Panc1 (cell line): ENCODE results near the gene SMAD5. TPM values are rescaled to one million over a fixed set of nuclear protein-coding genes. Genes with fewer than 3 reads are reported as not detected.

ENCODE experiments used
- ATAC-seq: fragments of 200-7000 bp; cut with Tn5 transposase; 2 replicates; pipeline ENCODE4 v1.9.1; 2020; ENCODE audit warnings: mild to moderate bottlenecking, moderate library complexity
- BruUV-seq: library from RNA; stranded (reverse); fragments of 400-500 nt; replicated peaks from 2 replicates; lab custom pipeline; 2021; lab: Mats Ljungman, UMichigan
- CTCF ChIA-PET: fragments of 300-600 bp; sonication (Branson Sonifier 250); formaldehyde crosslinking; loops from one replicate; lab custom pipeline; 2022; ENCODE audit warnings: antibody characterized with exemption; lab: Charles Lee
- POLR2A ChIA-PET: fragments of 300-600 bp; sonication (Branson Sonifier 250); formaldehyde crosslinking; loops from one replicate; lab custom pipeline; 2022; ENCODE audit warnings: antibody characterized with exemption; lab: Charles Lee
- DNase-seq: peaks from one replicate; pipeline ENCODE4 v3.0.0-alpha.2; 2010; ENCODE audit warnings: low read depth, low spot score
- H3K27ac ChIP-seq: 2 replicates; pipeline ENCODE4 v1.5.1; 2011; ENCODE audit warnings: mild to moderate bottlenecking, low read length, inconsistent platforms
- H3K27me3 ChIP-seq: fragments of 200-500 bp; sonication (Bioruptor generic); 2 replicates; pipeline ENCODE4 v1.6.0; 2014; ENCODE audit warnings: low read length, inconsistent platforms; ENCODE audit not compliant: control insufficient read depth, insufficient read depth
- H3K36me3 ChIP-seq: fragments of 200-500 bp; sonication (Bioruptor generic); 2 replicates; pipeline ENCODE4 v1.5.1; 2014; ENCODE audit warnings: inconsistent platforms, mild to moderate bottlenecking, low read length, moderate library complexity; ENCODE audit not compliant: control insufficient read depth, insufficient read depth
- H3K4me1 ChIP-seq: 2 replicates; pipeline ENCODE4 v1.5.1; 2011; ENCODE audit warnings: inconsistent platforms, mild to moderate bottlenecking, low read length, moderate library complexity; ENCODE audit not compliant: control insufficient read depth, insufficient read depth
- H3K4me3 ChIP-seq, 2 experiments: 2 replicates each; pipeline ENCODE4 v1.5.1; 2011 to 2012; ENCODE audit warnings: low read depth in 2 of 2, low read length in 2 of 2, mild to moderate bottlenecking in 2 of 2, inconsistent platforms in 1 of 2, moderate library complexity in 1 of 2
- H3K9me3 ChIP-seq: fragments of 200-500 bp; sonication (Bioruptor generic); 2 replicates; pipeline ENCODE4 v1.5.1; 2014; ENCODE audit warnings: low read depth, mild to moderate bottlenecking, inconsistent platforms, low read length, moderate library complexity; ENCODE audit not compliant: control insufficient read depth, insufficient read depth
- POLR2AphosphoS5 ChIP-seq: IDR thresholded peaks from 2 replicates; pipeline ENCODE4 v1.6.1; 2012; ENCODE audit warnings: mild to moderate bottlenecking, low read depth, low read length, moderate library complexity
- SIN3A ChIP-seq: IDR thresholded peaks from 2 replicates; pipeline ENCODE4 v1.6.1; 2012; ENCODE audit warnings: low read depth, mild to moderate bottlenecking, low read length, moderate library complexity, borderline replicate concordance; ENCODE audit not compliant: insufficient read depth
- TCF7L2 ChIP-seq: IDR thresholded peaks from 2 replicates; pipeline ENCODE4 v1.6.1; 2011; ENCODE audit warnings: mild to moderate bottlenecking, low read depth, low read length, inconsistent platforms
- in situ Hi-C: cut with HindIII; loops from 2 replicates; pipeline ENCODE4 v1.10.0; 2016; ENCODE audit warnings: low sequenced_read_pairs, low pct_unique_long_range_greater_than_20kb
- intact Hi-C: fragments of 100-400 bp; cut with micrococcal nuclease; formaldehyde crosslinking; loops from one replicate; pipeline ENCODE4 v1.10.0; 2022; ENCODE audit not compliant: unreplicated experiment
- total RNA-seq: library from RNA; stranded (reverse); gene quantifications from one replicate; pipeline ENCODE4 v1.2.1, GENCODE V29; 2021; ENCODE audit not compliant: unreplicated experiment
- TF ChIP-seq, protein P1 (sequence below): fragments of 450-650 bp; IDR thresholded peaks from 2 replicates; pipeline ENCODE4 v1.5.1; 2017; ENCODE audit warnings: mild to moderate bottlenecking
- TF ChIP-seq, protein P2 (sequence below), 2 experiments: IDR thresholded peaks; 2 replicates each; pipeline ENCODE4 v1.6.1; 2011 to 2012; ENCODE audit warnings: low read depth in 2 of 2, control low read depth in 1 of 2, low read length in 1 of 2, mild to moderate bottlenecking in 1 of 2, moderate library complexity in 1 of 2; ENCODE audit not compliant: insufficient read depth in 1 of 2

Gene SMAD5
- total RNA-seq, 1 experiment from 2014 or later = 61.5 TPM

DNA sequence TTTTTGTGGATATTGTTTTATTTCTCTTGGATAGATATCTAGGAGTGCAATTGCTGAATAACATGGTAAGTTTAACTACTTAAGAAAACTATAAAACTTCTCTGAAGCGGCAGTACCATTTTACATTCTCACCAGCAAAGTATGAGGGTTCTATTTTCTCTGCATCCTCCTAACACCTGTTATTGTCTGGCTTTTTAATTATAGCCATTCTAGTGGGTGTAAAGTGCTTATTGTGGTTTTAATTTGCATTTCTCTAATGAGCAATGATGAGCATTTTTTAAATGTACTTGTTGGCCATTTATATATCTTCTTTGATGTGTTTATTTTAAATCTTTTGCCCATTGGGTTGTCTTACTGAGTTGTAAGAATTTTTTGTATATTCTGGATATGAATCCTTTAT is 31.6 kb downstream of the SMAD5 start:
- no peak overlapping the region for H3K4me3 ChIP-seq
- H3K36me3 ChIP-seq = peaks cover 22% of the 10 kb centered on the region; the same call in 1 of the 2 replicates
- ATAC-seq (no peak), DNase-seq (no peak)
- H3K27ac ChIP-seq = no peak overlapping the region
- H3K27me3 ChIP-seq = no peaks in the 10 kb centered on the region
- CTCF ChIA-PET = no interaction called here
- no TSS peak for BruUV-seq
- intact Hi-C loops = no loop called here
- in situ Hi-C loops = no loop called here
- POLR2A ChIA-PET = no interaction called here
- H3K9me3 ChIP-seq = no peaks in the 10 kb centered on the region
- TF ChIP-seq POLR2AphosphoS5 (no peak), TCF7L2 (no peak), SIN3A (no peak)
- TF ChIP-seq, protein P1, sequence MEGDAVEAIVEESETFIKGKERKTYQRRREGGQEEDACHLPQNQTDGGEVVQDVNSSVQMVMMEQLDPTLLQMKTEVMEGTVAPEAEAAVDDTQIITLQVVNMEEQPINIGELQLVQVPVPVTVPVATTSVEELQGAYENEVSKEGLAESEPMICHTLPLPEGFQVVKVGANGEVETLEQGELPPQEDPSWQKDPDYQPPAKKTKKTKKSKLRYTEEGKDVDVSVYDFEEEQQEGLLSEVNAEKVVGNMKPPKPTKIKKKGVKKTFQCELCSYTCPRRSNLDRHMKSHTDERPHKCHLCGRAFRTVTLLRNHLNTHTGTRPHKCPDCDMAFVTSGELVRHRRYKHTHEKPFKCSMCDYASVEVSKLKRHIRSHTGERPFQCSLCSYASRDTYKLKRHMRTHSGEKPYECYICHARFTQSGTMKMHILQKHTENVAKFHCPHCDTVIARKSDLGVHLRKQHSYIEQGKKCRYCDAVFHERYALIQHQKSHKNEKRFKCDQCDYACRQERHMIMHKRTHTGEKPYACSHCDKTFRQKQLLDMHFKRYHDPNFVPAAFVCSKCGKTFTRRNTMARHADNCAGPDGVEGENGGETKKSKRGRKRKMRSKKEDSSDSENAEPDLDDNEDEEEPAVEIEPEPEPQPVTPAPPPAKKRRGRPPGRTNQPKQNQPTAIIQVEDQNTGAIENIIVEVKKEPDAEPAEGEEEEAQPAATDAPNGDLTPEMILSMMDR = no peak
- TF ChIP-seq, protein P2, sequence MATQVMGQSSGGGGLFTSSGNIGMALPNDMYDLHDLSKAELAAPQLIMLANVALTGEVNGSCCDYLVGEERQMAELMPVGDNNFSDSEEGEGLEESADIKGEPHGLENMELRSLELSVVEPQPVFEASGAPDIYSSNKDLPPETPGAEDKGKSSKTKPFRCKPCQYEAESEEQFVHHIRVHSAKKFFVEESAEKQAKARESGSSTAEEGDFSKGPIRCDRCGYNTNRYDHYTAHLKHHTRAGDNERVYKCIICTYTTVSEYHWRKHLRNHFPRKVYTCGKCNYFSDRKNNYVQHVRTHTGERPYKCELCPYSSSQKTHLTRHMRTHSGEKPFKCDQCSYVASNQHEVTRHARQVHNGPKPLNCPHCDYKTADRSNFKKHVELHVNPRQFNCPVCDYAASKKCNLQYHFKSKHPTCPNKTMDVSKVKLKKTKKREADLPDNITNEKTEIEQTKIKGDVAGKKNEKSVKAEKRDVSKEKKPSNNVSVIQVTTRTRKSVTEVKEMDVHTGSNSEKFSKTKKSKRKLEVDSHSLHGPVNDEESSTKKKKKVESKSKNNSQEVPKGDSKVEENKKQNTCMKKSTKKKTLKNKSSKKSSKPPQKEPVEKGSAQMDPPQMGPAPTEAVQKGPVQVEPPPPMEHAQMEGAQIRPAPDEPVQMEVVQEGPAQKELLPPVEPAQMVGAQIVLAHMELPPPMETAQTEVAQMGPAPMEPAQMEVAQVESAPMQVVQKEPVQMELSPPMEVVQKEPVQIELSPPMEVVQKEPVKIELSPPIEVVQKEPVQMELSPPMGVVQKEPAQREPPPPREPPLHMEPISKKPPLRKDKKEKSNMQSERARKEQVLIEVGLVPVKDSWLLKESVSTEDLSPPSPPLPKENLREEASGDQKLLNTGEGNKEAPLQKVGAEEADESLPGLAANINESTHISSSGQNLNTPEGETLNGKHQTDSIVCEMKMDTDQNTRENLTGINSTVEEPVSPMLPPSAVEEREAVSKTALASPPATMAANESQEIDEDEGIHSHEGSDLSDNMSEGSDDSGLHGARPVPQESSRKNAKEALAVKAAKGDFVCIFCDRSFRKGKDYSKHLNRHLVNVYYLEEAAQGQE (IDR thresholded peaks at IDR 0.05; ENCODE audit: insufficient read depth in 1 of 2, low read depth in 2 of 2, low read length in 1 of 2) = no peak
- no peaks in the 10 kb centered on the region for H3K4me1 ChIP-seq

DNA sequence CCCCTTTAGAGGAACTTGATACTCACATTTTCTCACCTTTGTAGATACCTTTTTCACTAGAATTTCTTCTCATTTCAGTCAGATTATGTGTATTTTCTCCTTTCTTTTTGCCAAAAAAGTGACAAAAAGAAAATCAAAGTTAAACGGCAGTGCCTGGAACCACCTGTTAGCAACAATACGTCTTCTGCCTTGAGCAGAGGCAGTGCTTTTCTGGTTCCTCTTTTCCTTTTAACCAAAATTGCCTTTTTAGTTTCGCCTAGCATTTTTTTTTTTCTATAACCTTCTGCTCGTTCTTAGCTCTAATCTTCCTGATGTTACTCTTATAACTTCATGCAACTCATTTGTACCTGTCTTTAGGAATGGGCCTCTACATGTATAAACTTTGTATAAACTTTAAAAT is 34.3 kb downstream of the SMAD5 start:
- POLR2A ChIA-PET = no interaction called here

More for the DNA sequence above, 34.3 kb downstream of the SMAD5 start:
- H3K9me3 ChIP-seq = no peaks in the 10 kb centered on the region
- in situ Hi-C loops (no loop called here), intact Hi-C loops (no loop called here)
- ATAC-seq (no peak), DNase-seq (no peak)
- TF ChIP-seq, protein P2 (IDR thresholded peaks at IDR 0.05; ENCODE audit: insufficient read depth in 1 of 2, low read depth in 2 of 2, low read length in 1 of 2) = no peak
- TF ChIP-seq POLR2AphosphoS5 (no peak), TCF7L2 (no peak), SIN3A (no peak)
- TF ChIP-seq, protein P1 = no peak
- H3K27me3 ChIP-seq = no peaks in the 10 kb centered on the region
- H3K4me3 ChIP-seq = no peak overlapping the region
- no TSS peak for BruUV-seq
- CTCF ChIA-PET = no interaction called here
- peaks cover 11% of the 10 kb centered on the region; the same call in 1 of the 2 replicates for H3K36me3 ChIP-seq
- no peak overlapping the region for H3K27ac ChIP-seq
- no peaks in the 10 kb centered on the region for H3K4me1 ChIP-seq
